NAMALWA (cell line): ENCODE measurements around the gene PIR.

ENCODE experiments used
- DNase-seq: peaks from one replicate; pipeline ENCODE4 v3.0.0-alpha.2; 2015; ENCODE audit warnings: low spot score

The PIR gene

GRCh38 chrX:15416133-15416993 lies 76.8 kb downstream of the PIR start:
- peak; percentile 49 for DNase-seq

GRCh38 chrX:15413101-15413500 lies 80.0 kb downstream of the PIR start:
- no peak for DNase-seq

- DNase-seq, result no peak
These were observed 82.2 kb downstream of the PIR start for GRCh38 chrX:15410947-15411346.

GRCh38 chrX:15410430-15410829 lies 82.7 kb downstream of the PIR start:
- DNase-seq, result no peak

GRCh38 chrX:15405846-15406245 lies 87.3 kb downstream of the PIR start:
- DNase-seq, result no peak

GRCh38 chrX:15404401-15405096 lies 88.6 kb downstream of the PIR start:
- DNase-seq, result peak; percentile 8

GRCh38 chrX:15401378-15401777 lies 91.8 kb downstream of the PIR start:
- no peak for DNase-seq

- no peak for DNase-seq
These were observed 93.2 kb downstream of the PIR start for GRCh38 chrX:15399962-15400391.

GRCh38 chrX:15398874-15399273 lies 94.3 kb downstream of the PIR start:
- no peak for DNase-seq

- DNase-seq, result no peak
These were observed 97.3 kb downstream of the PIR start for GRCh38 chrX:15395789-15396188.

- no peak for DNase-seq
These were observed 101.3 kb downstream of the PIR start for GRCh38 chrX:15391850-15392249.

GRCh38 chrX:15384304-15384703 lies 108.8 kb downstream of the PIR start, which contains the start of gene VEGFD:
VEGFD (minus strand) TSS chrX:15384413; CDS start chrX:15383946, 467 bp downstream.
- DNase-seq, result no peak

GRCh38 chrX:15382813-15383212 lies 110.3 kb downstream of the PIR start:
- DNase-seq, result peak; percentile 24

GRCh38 chrX:15376956-15377355 lies 116.2 kb downstream of the PIR start:
- no peak for DNase-seq

- no peak for DNase-seq
These were observed 119.2 kb downstream of the PIR start for GRCh38 chrX:15373976-15374375.

GRCh38 chrX:15366506-15367352 lies 126.4 kb downstream of the PIR start:
- no peak for DNase-seq

- no peak for DNase-seq
These were observed 133.4 kb downstream of the PIR start for GRCh38 chrX:15359701-15360100.

- DNase-seq, result peak; percentile 13
These were observed 134.6 kb downstream of the PIR start for GRCh38 chrX:15358533-15358932.

GRCh38 chrX:15356444-15356843 lies 136.7 kb downstream of the PIR start:
- DNase-seq, result peak; percentile 21

GRCh38 chrX:15350329-15350996 lies 142.7 kb downstream of the PIR start:
- no peak for DNase-seq

GRCh38 chrX:15349046-15349445 lies 144.1 kb downstream of the PIR start:
- peak; percentile 71 for DNase-seq

- DNase-seq, result no peak
These were observed 147.2 kb downstream of the PIR start for GRCh38 chrX:15345976-15346375.
